Retina (tissue), 1 donor: ENCODE data around the gene MBLAC1.
"Not testable (repeated sequence)": the region's sequence is repeated elsewhere in the genome, so short reads cannot be mapped to it uniquely, and the experiment has no call there.

ENCODE experiments used
- DNase-seq: peaks from one replicate; pipeline ENCODE4 v3.0.0-alpha.2; 2016

MBLAC1 gene

GRCh38 chr7:100124301-100125230 lies 2.2 kb upstream of the MBLAC1 start:
- no peak for DNase-seq

- DNase-seq: no peak
Measured at GRCh38 chr7:100126239-100126930, 382 bp upstream of the MBLAC1 start.

- peak; percentile 71 for DNase-seq
Measured at GRCh38 chr7:100127866-100128636, 1.3 kb downstream of the MBLAC1 start.

GRCh38 chr7:100128637-100128963 lies 1.8 kb downstream of the MBLAC1 start:
- no peak for DNase-seq

- not testable (repeated sequence) for DNase-seq
Measured at GRCh38 chr7:100130220-100130607, 3.4 kb downstream of the MBLAC1 start.

GRCh38 chr7:100130608-100131453 lies 4.1 kb downstream of the MBLAC1 start:
- DNase-seq: peak; percentile 90

GRCh38 chr7:100132126-100132525 lies 5.4 kb downstream of the MBLAC1 start:
- DNase-seq: no peak

- peak; percentile 69 for DNase-seq
Measured at GRCh38 chr7:100132697-100133151, 6.0 kb downstream of the MBLAC1 start.

GRCh38 chr7:100137851-100138760 lies 11.3 kb downstream of the MBLAC1 start:
- DNase-seq: no peak

GRCh38 chr7:100141555-100141949 lies 14.8 kb downstream of the MBLAC1 start:
- DNase-seq: no peak

GRCh38 chr7:100142461-100142860 lies 15.7 kb downstream of the MBLAC1 start:
- DNase-seq: no peak

GRCh38 chr7:100146350-100146749 lies 19.6 kb downstream of the MBLAC1 start:
- DNase-seq: not testable (repeated sequence)

GRCh38 chr7:100147278-100147677 lies 20.5 kb downstream of the MBLAC1 start:
- no peak for DNase-seq

GRCh38 chr7:100148225-100148558 lies 21.4 kb downstream of the MBLAC1 start:
- DNase-seq: no peak

- DNase-seq: peak; percentile 94
Measured at GRCh38 chr7:100148559-100149328, 22.0 kb downstream of the MBLAC1 start, which contains the start of gene LAMTOR4. TSS of gene LAMTOR4 (plus strand) at chr7:100148918. CDS start at chr7:100148973, 55 bp downstream.

- DNase-seq: no peak
Measured at GRCh38 chr7:100152404-100152803, 25.6 kb downstream of the MBLAC1 start.

- no peak for DNase-seq
Measured at GRCh38 chr7:100152937-100153666, 26.3 kb downstream of the MBLAC1 start.

- DNase-seq: no peak
Measured at GRCh38 chr7:100153708-100154535, 27.2 kb downstream of the MBLAC1 start.
